Panc1 (cell line): ENCODE results near the gene ATP2C1.

ENCODE experiments used
- POLR2AphosphoS5 ChIP-seq: IDR thresholded peaks from 2 replicates; pipeline ENCODE4 v1.6.1; 2012; ENCODE audit warnings: mild to moderate bottlenecking, low read depth, low read length, moderate library complexity
- SIN3A ChIP-seq: IDR thresholded peaks from 2 replicates; pipeline ENCODE4 v1.6.1; 2012; ENCODE audit warnings: low read depth, mild to moderate bottlenecking, low read length, moderate library complexity, borderline replicate concordance; ENCODE audit not compliant: insufficient read depth
- TCF7L2 ChIP-seq: IDR thresholded peaks from 2 replicates; pipeline ENCODE4 v1.6.1; 2011; ENCODE audit warnings: mild to moderate bottlenecking, low read depth, low read length, inconsistent platforms
- TF ChIP-seq, protein P1 (sequence below): fragments of 450-650 bp; IDR thresholded peaks from 2 replicates; pipeline ENCODE4 v1.5.1; 2017; ENCODE audit warnings: mild to moderate bottlenecking
- TF ChIP-seq, protein P2 (sequence below), 2 experiments: IDR thresholded peaks; 2 replicates each; pipeline ENCODE4 v1.6.1; 2011 to 2012; ENCODE audit warnings: low read depth in 2 of 2, control low read depth in 1 of 2, low read length in 1 of 2, mild to moderate bottlenecking in 1 of 2, moderate library complexity in 1 of 2; ENCODE audit not compliant: insufficient read depth in 1 of 2

DNA sequence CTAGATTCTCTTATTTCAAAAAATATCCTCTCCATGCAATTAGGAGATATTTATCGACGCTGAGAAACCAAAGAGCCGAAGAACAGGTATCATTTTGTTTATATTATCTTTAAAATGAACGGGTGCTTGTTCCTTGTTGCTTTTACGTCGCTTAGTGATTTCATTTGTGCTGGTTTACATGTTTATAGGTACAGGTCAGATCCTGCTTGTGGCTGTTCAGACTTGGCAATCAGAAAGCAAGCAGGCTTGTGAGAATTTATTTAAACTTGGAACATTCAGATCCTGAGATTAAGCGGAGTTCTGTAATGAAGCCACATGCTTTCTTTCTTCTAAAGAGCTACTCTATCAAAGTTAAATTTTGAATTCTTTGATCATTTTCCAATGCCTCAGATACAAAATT lies 43.0 kb upstream of the ATP2C1 start:
- TF ChIP-seq, protein P1, sequence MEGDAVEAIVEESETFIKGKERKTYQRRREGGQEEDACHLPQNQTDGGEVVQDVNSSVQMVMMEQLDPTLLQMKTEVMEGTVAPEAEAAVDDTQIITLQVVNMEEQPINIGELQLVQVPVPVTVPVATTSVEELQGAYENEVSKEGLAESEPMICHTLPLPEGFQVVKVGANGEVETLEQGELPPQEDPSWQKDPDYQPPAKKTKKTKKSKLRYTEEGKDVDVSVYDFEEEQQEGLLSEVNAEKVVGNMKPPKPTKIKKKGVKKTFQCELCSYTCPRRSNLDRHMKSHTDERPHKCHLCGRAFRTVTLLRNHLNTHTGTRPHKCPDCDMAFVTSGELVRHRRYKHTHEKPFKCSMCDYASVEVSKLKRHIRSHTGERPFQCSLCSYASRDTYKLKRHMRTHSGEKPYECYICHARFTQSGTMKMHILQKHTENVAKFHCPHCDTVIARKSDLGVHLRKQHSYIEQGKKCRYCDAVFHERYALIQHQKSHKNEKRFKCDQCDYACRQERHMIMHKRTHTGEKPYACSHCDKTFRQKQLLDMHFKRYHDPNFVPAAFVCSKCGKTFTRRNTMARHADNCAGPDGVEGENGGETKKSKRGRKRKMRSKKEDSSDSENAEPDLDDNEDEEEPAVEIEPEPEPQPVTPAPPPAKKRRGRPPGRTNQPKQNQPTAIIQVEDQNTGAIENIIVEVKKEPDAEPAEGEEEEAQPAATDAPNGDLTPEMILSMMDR, result no peak
- no peak for TF ChIP-seq POLR2AphosphoS5
- no peak for TF ChIP-seq TCF7L2
- TF ChIP-seq, protein P2, sequence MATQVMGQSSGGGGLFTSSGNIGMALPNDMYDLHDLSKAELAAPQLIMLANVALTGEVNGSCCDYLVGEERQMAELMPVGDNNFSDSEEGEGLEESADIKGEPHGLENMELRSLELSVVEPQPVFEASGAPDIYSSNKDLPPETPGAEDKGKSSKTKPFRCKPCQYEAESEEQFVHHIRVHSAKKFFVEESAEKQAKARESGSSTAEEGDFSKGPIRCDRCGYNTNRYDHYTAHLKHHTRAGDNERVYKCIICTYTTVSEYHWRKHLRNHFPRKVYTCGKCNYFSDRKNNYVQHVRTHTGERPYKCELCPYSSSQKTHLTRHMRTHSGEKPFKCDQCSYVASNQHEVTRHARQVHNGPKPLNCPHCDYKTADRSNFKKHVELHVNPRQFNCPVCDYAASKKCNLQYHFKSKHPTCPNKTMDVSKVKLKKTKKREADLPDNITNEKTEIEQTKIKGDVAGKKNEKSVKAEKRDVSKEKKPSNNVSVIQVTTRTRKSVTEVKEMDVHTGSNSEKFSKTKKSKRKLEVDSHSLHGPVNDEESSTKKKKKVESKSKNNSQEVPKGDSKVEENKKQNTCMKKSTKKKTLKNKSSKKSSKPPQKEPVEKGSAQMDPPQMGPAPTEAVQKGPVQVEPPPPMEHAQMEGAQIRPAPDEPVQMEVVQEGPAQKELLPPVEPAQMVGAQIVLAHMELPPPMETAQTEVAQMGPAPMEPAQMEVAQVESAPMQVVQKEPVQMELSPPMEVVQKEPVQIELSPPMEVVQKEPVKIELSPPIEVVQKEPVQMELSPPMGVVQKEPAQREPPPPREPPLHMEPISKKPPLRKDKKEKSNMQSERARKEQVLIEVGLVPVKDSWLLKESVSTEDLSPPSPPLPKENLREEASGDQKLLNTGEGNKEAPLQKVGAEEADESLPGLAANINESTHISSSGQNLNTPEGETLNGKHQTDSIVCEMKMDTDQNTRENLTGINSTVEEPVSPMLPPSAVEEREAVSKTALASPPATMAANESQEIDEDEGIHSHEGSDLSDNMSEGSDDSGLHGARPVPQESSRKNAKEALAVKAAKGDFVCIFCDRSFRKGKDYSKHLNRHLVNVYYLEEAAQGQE (IDR thresholded peaks at IDR 0.05; ENCODE audit: insufficient read depth in 1 of 2, low read depth in 2 of 2, low read length in 1 of 2), result no peak
- TF ChIP-seq SIN3A, result no peak
